ENCODE data around the gene YY1AP1.
"Not testable (repeated sequence)": the region's sequence is repeated elsewhere in the genome, so short reads cannot be mapped to it uniquely, and the experiment has no call there.

YY1AP1 gene

GRCh38 chr1:155695072-155695471 is 6.5 kb upstream of the YY1AP1 start:
- no peak for DNase-seq

GRCh38 chr1:155694167-155694566 is 5.6 kb upstream of the YY1AP1 start:
- DNase-seq, result no peak

DNA sequence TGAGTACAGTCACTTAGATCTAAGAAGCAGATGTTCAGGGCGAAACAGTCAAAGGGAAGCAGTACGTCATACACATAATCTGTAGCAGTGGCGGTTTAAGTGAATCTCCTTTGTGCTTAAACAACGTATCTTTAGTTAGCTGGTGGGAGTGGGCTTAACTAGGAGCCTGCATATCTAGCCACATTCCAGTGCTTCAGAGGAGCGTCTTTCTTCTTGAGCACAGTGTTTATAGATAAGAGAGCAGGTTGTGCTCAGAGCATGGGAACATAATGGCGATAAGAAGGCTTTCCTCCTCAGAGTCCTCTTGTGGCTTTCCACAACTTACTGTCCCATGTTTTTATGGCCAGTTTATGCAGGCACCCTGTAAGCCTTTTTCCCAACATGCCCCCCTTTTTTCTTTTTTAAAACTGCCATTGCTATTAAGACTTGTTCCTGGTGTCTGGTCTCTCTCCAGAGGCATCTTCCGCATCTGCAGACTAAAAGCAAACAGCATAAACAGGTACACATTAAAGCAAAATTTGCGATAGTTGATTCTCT is 3.5 kb upstream of the YY1AP1 start:
- DNase-seq, result no peak

GRCh38 chr1:155689081-155689607 is 570 bp upstream of the YY1AP1 start, which contains the start of gene DAP3:
DAP3 (plus strand) TSS chr1:155689091; CDS start chr1:155709780, 20,689 bp downstream.
- not testable (repeated sequence) for DNase-seq

DNA sequence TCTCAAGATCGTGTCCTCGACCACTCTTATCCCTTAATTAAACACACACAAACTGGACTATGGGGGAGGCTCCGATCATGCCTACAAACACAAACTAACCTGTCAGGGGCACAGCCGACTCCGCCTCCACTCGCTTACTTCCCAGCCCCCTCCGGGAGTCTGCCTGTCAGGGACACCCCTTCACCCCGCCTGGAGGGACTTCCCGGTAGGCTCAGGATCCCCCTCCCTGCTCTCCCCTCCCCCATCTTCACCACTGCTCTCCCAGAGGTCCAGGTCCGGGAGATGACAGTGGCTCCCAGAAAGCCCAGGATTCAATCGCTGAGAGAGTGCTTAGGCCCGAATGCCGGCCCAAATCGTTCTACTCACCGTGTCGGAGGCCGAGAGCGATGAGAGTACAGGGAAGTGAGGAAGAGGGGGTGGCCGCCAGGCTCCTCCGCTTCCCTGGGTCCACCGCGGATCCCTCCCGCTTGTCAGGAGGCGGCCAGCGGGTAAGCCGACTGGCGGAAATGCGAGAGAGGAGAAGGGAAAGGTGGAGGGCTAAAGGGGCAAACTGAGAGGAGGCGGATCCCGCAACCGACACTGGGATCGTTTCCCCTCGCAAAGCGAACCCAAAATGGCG is 760 bp downstream of the YY1AP1 start:
- not testable (repeated sequence) for DNase-seq

DNA sequence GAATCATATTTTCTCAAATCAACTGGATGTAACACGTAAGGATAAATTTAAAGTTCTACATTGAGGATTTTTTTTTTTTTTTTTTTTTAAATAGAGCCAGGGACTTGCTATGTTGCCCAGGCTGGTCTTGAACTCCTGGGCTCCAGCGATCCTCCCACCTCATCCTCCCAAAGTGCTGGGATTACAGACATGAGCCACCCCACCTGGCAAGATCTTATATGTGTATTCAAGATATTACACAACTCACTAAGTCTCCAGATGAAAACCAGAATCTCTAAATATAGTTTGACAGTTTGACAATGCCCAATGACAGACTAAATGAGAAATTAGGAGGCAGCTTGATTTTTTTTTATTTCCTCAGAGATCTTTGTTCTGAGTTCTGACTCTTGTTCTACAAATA is 6.8 kb downstream of the YY1AP1 start:
- DNase-seq, result no peak

GRCh38 chr1:155680531-155680930 is 8.0 kb downstream of the YY1AP1 start:
- no peak for DNase-seq

DNA sequence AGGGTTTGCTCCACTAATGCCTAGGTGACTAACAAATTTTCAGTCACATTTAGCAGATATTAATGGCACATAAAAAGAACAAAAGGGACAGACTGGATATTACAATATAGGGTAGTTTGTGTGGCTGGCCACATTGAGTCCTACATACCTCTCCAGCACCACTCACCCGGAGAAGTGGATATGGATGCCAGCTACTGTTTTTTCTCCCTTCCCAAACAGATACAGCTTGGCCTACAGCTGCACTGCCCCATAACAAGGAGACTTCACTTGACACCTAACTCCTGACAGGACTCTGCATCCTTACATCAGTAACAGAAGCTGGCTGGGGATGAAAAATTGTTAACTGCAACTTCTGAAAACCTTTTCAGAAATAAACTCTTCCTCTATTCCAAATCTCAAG is 9.6 kb downstream of the YY1AP1 start:
- not testable (repeated sequence) for DNase-seq

DNA sequence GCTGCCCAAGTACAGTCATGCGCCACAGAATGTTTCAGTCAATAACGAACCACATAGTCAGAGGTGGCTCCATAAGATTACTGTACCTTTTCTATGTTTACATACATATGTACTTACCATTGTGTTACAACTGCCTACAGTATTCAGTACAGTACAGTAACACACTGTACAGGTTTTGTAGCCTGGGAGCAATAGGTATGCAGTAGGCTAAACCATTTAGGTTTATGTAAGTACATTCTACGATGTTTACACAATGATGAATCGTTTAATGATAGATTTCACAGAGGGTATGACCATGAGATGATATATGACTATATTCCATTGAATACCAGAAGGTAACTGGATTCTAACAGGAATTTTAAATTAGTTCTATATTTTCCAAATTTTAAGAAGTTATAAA is 10.5 kb downstream of the YY1AP1 start:
- DNase-seq, result no peak

- DNase-seq, result no peak
Observed at GRCh38 chr1:155673003-155673402, 15.6 kb downstream of the YY1AP1 start.

GRCh38 chr1:155671750-155672149 is 16.8 kb downstream of the YY1AP1 start:
- DNase-seq, result no peak

GRCh38 chr1:155669233-155670162 is 19.1 kb downstream of the YY1AP1 start:
- DNase-seq, result no peak

DNA sequence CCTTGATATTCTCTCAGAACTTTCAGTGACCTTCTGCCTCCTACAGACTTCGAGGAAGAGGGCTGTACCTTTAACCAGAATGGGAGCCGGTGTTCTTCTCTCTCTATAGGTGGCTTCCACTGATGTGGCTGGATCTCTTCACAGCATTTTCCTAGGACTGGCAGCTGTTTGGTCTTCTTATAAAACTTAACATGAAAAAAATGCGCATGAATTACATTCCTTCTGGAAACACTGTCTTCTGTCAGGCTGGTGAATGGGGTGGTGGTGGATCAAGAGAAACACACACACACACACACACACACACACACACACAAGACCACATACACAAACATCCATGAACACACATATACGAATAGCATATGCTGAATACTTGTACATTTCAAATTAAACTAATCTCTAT is 27.3 kb downstream of the YY1AP1 start:
- DNase-seq, result not testable (repeated sequence)

DNA sequence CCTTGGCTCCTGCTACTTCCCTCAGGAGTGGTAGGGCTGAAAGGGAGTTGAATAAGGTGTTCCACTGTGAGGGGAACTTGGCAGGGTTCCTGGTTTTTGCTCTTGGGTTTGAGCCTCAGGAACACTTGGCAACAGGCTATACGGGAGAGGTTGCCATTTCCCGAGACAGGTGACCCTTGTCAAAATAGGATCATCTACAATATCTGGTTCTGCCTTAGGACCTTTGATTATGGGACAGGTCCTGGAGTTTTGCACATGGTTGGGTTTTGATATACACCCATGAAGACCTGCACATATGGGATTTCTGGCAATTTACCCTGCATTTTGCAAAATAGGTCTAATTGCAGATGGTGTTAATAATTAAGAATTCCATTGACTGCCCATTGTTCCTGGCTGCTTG is 31.1 kb downstream of the YY1AP1 start:
- DNase-seq, result no peak

DNA sequence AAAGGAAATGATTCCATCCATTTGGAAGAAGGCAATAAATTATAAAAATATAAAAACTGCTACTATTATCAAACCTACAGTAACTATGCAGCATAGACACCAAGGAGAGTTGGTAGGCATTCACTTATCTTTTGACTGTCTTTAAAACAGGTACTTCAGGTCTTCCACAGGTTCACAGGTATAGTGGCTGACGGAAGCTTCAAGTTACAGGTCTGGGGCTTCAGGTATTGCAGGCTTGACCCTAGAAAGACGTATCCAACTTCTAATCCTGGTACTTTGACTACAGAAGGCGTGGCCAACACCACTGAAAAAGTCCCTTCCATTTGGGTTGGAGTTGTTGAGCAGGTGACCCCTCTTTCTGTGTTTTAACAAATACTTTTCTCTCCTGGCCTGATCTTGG is 35.6 kb downstream of the YY1AP1 start:
- no peak for DNase-seq

DNA sequence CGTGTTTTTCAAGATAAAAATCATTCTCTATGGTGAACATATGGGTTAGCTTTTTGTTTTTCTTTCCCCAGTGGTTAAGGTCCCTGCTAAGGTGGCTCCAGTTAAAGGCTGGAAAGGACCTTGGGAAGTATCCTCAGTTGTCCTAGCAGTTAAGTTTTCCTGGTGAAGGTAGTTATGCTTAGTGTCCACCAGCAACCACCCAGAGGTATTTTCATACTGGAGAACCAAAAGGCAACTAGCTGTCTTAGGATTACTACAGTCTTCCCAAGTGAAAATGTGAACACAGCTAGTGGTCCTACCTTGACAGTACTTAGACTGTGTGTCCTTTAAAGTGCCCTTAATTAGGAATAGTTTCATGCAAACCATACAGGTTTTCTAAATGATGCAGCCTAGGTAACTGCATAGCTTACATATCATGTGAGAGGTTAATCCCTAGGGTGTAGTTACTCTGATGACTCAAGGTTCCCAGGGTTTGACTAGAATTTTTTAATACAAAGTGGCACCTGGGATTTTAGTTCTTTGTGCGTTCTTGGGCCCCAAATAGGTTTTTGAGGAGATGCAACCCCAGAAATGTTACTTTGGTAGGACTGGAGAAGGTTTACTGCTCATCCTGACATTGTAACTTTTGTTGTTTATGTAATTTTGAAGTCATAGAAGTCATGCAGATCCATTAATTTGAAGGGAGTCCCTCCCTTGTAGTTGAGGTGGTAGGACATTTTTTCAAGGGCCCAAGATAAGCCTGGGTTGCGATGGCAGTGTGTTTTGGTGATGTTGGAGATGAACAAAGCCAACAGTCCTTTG is 36.5 kb downstream of the YY1AP1 start:
- DNase-seq, result no peak

DNA sequence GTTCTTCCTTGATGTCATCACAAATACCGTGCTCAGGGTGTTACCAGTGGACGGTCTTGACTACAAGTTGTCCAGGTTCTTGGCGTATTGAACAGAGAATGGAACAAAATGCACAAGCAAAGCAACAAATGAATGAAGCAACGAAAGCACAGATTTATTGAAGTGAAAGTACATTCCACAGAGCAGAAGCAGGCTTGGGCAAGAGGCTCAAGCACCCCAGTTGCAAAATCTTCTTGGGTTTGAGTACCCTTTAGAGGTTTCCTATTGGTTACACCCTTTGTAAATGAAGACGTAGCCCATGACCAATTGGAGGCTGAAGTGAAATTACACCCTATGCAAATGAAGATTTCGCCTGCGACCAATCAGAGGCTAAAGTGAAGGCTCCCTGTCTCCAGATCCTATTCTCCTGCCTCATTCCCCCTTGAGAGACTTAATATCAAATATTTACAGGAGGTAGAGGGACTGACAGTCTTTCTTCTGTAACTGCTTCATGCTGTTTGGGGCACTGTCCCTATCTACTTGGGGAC is 38.3 kb downstream of the YY1AP1 start:
- DNase-seq, result no peak

GRCh38 chr1:155649676-155650075 is 38.9 kb downstream of the YY1AP1 start:
- DNase-seq, result no peak

DNA sequence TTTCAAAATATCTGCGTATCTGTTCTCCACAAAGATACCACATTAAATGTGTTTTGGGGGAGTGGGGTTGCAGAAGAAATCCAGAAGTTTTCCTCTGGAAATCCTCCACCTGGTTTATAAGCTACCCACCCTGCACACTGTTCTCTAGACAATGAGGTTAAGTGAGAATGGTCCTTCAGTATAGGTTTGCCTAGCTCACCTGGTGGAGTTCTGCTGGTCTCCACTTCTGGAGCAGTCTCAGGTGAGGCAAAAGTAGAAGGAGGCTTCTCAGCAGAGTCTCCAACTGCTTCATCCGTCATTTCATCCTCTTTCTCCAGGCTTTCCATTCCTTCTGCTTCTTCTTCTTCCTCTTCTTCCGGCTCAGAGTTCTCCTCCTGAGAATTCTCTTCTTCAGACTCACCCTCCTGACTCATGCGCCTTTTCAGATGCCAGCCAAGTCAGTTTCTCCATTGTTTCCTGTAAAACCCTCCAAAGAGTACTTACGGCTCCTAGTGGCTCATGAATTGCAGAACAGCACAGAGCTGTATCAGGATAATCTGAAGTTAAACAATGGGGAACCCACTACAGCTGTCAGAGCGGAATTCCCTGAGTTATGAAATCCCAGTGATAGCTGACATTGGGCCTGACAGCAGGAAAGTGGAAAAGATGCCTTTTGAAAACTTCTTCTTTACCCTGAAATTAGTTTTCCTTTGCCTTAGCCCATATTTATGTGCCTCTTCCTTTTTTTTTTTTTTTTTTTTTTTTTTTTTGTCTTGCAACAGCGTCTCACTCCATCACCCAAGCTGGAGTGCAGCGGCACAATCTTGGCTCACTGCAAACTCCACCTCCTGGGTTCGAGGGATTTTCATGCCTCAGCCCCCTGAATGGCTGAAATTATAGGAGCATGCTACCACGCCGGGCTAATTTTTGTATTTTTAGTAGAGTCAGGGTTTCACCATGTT is 40.1 kb downstream of the YY1AP1 start:
- DNase-seq, result no peak

DNA sequence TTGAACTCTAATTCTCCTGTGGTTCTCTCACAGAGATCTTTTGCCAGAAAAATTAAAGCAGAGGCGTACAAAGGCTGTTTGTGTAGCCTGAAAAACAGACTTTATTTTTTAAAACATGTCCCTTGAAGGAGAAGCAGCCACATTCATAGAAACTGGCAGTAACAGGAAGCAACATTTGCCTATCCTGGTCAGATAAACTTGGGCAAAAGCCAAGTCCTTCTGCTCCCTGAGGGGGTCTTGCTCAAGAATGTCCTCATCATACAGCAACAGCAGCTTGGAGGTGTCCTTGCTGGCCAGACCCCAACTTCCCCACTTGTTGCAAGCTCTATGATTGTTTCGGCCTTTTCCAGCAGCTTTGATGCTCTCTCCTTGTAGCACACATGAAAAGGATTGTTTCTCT is 42.3 kb downstream of the YY1AP1 start:
- no peak for DNase-seq

DNA sequence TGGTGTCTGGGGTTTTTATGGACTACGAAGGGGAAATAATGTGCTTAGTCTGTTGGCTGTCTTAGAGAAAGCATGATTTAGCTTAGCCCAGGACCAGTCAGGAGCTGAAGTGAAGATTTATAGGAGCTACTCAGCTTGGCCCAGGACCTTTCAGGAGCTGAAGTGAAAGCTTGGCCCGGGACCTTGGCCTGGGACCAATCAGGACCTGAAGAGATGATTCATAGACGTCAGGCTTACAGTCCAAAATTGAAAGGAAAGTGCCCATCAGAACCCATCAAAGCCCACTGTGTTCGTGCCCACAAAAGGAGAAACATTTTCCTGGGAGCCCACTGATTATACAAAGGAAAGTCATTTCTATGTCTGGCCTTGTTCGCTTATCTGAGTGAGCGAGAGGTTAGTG is 42.9 kb downstream of the YY1AP1 start:
- DNase-seq, result no peak

Data from stimulated activated CD4-positive, alpha-beta T cell treated with anti-CD3 and anti-CD28 coated beads, Interleukin-4, amount 100 ng/mL, for 4 hours (primary cell).